Amygdala (tissue), 56 donors: ENCODE measurements around the gene OR3A3.
"Not testable (repeated sequence)": the region's sequence is repeated elsewhere in the genome, so short reads cannot be mapped to it uniquely, and the experiment has no call there.

Experiments
- DNase-seq, 56 donors: peaks; one replicate each; lab custom pipeline; 2025; lab: John Stamatoyannopoulos, UW

The OR3A3 gene

GRCh38 chr17:3411070-3411469 lies at the start of gene OR3A3:
Gene OR3A3, plus strand, starts transcription at chr17:3411370.
- no peak for DNase-seq

- not testable (repeated sequence) for DNase-seq
These were observed 40.0 kb upstream of the OR3A3 start for GRCh38 chr17:3371167-3371566.

GRCh38 chr17:3378321-3378720 lies 32.8 kb upstream of the OR3A3 start:
- no peak for DNase-seq

- DNase-seq: no peak
These were observed 29.2 kb upstream of the OR3A3 start for GRCh38 chr17:3381957-3382356.

- DNase-seq: peak in 2 of 56 donors; percentile 1 to 5
These were observed 25.0 kb upstream of the OR3A3 start, which contains the start of gene OR3A2 for GRCh38 chr17:3385869-3386816. Gene OR3A2, minus strand, starts transcription at chr17:3386308.

GRCh38 chr17:3389791-3390190 lies 21.4 kb upstream of the OR3A3 start:
- no peak for DNase-seq

GRCh38 chr17:3397801-3398200 lies 13.4 kb upstream of the OR3A3 start:
- not testable (repeated sequence) for DNase-seq

GRCh38 chr17:3398310-3398709 lies 12.9 kb upstream of the OR3A3 start, which contains the start of gene OR1E1:
Gene OR1E1, minus strand, starts transcription at chr17:3398410. Its CDS starts 0 bp downstream, at chr17:3398410.
- no peak for DNase-seq

- DNase-seq: no peak
These were observed 11.1 kb upstream of the OR3A3 start for GRCh38 chr17:3400055-3400454.

- no peak for DNase-seq
These were observed 9.4 kb upstream of the OR3A3 start for GRCh38 chr17:3401786-3402185.

GRCh38 chr17:3403856-3404255 lies 7.3 kb upstream of the OR3A3 start:
- not testable (repeated sequence) for DNase-seq

GRCh38 chr17:3412216-3412615 lies 1.0 kb downstream of the OR3A3 start:
- not testable (repeated sequence) for DNase-seq

GRCh38 chr17:3415610-3416009 lies 4.4 kb downstream of the OR3A3 start:
- no peak for DNase-seq

- no peak for DNase-seq
These were observed 7.1 kb downstream of the OR3A3 start for GRCh38 chr17:3418222-3418621.

- DNase-seq: peak in 5 of 56 donors; percentile 1 to 22 (median 6)
These were observed 22.0 kb downstream of the OR3A3 start for GRCh38 chr17:3433215-3433614.

GRCh38 chr17:3433741-3434140 lies 22.6 kb downstream of the OR3A3 start, which contains the start of gene OR1E2:
Gene OR1E2, minus strand, starts transcription at chr17:3433841. Its CDS starts 0 bp downstream, at chr17:3433841.
- DNase-seq: no peak

- no peak for DNase-seq
These were observed 27.2 kb downstream of the OR3A3 start for GRCh38 chr17:3438368-3438767.

GRCh38 chr17:3440451-3440850 lies 29.3 kb downstream of the OR3A3 start:
- DNase-seq: no peak

GRCh38 chr17:3447625-3448024 lies 36.5 kb downstream of the OR3A3 start:
- peak in 1 of 56 donors; percentile 1 for DNase-seq

GRCh38 chr17:3448059-3448665 lies 37.0 kb downstream of the OR3A3 start:
- no peak for DNase-seq

- DNase-seq: not testable (repeated sequence)
These were observed 55.2 kb downstream of the OR3A3 start for GRCh38 chr17:3466355-3466754.
